HG03135 (cell line): Measurements from ENCODE around the gene PFKFB2.

Source experiments
- ATAC-seq: cut with Tn5 transposase; IDR thresholded peaks from one replicate; pipeline ENCODE4 v1.9.1; 2021; ENCODE audit warnings: mild to moderate bottlenecking, moderate library complexity; ENCODE audit not compliant: unreplicated experiment

PFKFB2 gene

GRCh38 chr1:207088161-207088560 lies 35.1 kb downstream of the PFKFB2 start:
- no peak for ATAC-seq

DNA sequence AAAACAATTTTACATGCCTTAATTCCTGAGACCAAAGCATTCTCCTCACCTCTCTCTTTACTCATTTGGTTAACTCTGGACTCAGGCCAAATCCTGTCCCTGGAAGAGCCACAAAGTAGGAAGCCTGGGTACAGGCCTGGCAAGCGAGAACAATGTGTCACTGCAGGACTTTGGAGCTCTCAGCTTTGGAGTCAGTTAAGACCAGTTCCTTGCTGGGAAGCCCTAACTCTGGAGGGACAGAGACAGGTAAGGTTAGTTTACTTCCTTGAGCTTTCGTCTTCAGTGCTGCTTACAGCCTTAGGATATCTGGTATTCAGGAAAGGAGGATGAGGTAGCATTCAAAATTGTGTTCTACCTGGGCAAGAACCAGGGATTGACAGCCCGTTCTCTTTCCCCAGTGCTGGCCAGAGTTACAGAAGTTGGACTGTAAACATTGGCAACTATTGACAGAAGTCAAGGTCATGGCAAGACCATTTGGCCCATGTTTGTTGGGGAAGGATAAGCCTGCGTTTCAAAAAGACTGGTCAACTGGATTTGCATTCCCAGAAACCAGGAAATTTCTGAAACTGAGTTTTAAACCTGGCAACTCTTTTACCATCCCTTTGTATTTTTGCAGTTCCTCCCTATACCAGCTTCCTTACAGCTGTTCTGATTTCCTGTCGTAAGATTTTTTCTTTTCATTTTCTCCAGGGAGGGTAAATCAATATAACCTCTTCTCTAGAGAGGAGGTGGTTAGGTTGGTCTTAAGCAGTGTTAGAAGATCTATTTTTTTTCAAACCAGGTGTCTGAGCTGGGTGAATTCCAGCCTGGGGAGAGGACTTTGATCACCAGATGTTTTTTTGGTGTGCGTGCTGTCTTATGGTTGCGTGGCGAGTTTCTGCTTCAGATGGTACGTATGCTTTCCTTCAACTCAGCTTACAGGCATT lies 35.9 kb downstream of the PFKFB2 start, which contains the start of gene C4BPB:
C4BPB (plus strand) TSS at position 160 of the 926 bp plus-strand sequence; CDS start at position 832, 672 bp downstream.
- ATAC-seq = no peak

DNA sequence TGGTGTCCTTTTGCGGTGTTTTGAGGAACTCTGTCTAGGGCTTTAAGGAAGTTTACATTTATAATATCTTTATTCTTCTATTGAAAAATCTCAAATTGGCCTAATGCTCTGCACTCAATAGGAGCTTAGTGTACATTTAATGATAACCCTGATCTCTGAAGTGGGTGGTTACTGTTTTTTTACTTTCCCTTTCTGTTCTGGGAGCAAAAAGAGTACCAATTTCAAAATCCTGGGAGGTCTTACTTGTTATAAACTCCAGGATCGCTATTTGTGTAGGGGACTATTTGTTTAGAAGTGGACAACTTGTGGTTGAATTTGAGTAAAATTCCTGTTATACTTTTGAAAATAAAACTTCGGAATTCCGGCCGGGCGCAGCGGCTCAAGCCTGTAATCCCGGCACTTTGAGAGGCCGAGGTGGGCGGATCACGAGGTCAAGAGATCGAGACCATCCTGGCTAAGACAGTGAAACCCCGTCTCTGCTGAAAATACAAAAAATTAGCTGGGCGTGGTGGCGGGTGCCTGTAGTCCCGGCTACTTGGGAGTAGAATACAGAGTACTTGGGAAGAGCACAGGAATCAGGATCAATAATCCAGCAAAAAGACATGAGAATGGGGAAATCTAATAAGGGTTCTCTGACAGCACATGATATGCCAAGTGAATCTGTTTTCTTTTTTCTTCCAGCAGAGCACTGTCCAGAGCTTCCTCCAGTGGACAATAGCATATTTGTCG lies 36.7 kb downstream of the PFKFB2 start:
- ATAC-seq = no peak

DNA sequence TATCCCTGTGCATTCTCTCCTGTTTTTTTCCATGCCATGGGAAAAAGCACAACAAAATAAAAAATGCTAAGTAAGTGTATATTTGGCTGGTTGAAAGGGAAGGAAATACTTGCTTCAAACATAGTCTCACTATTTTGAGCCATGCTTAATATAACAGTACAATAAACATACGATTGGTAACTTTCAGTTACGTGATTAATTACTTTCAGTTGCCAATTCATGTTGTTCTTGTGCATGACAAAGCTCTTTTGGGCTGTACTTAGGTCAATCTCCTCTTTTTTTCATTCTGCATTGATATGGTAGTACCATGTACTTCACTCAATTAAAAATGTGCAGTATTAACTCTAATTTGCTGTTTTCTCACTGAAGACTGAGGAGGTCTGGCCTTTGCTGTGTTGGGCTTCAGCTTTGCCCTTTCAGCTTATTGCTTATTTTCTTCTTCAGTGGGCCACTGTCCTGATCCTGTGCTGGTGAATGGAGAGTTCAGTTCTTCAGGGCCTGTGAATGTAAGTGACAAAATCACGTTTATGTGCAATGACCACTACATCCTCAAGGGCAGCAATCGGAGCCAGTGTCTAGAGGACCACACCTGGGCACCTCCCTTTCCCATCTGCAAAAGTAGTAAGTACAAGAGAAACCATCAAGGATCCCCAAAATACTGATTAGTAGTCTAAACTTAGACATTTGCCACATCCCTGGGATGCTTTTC lies 38.3 kb downstream of the PFKFB2 start:
- no peak for ATAC-seq

DNA sequence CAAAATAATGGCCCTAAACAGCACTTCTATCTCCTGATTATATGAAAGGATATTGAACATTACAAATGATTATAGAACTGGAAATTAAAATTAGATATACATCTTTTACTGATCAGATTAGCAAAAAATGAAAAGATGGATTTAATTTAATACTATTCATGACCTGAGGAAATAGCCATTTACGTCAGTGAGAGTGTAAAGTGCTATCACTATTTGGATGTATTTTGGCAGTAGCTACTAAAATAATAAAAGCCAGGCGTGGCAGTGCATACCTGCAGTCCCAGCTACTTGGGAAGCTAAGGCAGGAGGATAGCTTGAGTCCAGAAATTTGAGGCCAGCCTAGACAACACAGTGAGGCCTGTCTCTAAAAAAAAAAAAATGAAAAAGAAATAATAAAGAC lies 40.9 kb downstream of the PFKFB2 start:
- no peak for ATAC-seq

- no peak for ATAC-seq
Observed at GRCh38 chr1:207097871-207098324, 44.8 kb downstream of the PFKFB2 start.

DNA sequence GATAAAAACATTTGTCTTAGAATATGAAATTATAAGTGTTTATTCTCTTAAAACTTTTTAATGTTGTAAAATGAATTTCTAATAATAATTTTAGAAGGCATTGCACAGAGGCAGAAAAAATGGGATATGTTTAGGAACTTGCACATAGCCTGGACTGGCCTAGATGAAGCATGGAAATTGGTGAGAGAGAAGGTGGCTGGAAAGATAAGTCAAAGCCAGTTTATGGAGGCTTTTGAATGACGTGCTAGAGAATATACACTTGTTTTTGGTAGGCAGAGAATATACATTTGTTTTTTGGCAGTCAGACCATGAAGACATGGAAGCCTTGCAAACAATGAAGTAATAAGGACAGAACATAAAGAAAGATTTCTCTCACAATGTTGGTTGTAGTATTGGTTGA lies 48.6 kb downstream of the PFKFB2 start:
- no peak for ATAC-seq

DNA sequence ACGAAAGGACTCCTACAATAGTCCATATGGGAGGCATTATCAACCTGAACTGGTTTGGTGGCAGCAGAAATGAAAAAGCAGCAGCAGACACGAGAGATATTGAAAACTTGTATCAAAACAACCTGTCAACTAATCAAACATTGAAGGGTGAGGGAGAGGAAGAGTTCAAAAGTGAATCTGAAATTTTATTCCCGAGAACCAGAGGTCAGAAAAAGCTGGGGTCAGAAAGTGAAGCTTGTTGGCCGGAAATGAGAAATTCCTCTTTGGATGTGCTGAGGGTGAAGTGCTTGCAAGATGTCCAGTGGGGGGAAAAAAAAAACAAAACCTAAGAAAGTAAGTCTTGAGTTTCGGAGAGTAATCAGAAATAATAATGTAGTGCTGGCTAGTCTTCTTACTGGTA lies 49.1 kb downstream of the PFKFB2 start:
- no peak for ATAC-seq

- no peak for ATAC-seq
Observed at GRCh38 chr1:207102659-207103058, 49.6 kb downstream of the PFKFB2 start.

- no peak for ATAC-seq
Observed at GRCh38 chr1:207103892-207104373, 50.9 kb downstream of the PFKFB2 start, which contains the start of gene C4BPA. Gene C4BPA, plus strand, starts transcription at chr1:207104233. Its CDS starts 8,793 bp downstream, at chr1:207113026.

GRCh38 chr1:207109004-207109403 lies 55.9 kb downstream of the PFKFB2 start:
- ATAC-seq = no peak

DNA sequence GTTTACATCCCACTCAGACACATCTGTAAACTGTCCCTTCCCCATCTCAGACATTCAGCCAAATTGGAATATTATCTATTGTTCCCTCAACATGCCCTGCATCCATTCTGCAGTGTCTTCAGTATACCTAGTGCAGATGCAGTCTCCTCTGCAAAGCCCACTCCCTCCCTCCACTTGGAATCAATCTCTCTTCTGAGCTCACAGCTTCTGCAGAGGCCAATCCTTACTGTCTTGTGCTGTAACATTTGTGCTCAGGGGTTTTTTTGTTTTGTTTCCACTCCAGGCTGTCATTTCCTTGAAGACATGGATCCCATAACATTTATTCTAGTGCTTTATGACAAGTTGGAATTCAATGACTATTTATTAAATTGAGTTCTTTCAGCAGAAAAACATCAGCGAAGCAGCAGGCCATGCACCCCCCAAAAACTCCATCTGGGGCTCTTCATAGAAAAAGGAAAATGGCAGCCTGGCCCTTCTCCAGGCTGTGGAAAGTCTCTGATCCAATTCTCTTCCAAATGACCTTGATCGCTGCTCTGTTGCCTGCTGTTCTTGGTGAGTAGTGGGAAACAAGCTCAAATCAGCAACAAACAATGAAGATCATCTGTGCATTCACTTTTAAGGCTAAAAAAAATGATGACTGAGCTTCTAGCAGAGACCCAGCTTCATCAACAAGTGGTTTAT lies 59.7 kb downstream of the PFKFB2 start:
- no peak for ATAC-seq

DNA sequence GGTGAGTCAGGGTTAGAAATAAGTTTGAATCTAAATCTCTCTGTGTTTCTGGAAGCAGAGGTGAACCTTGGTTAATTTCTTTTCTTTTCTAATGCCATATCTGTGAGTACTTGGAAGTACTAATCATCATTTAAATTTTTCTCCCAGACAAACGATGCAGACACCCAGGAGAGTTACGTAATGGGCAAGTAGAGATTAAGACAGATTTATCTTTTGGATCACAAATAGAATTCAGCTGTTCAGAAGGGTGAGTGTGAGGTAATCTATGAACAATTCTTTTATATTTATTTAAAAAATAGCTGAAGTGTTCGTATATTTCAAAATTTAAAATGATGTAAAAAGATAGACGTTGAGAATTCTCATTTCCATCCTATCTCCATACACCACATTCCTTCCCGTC lies 62.2 kb downstream of the PFKFB2 start:
- no peak for ATAC-seq

DNA sequence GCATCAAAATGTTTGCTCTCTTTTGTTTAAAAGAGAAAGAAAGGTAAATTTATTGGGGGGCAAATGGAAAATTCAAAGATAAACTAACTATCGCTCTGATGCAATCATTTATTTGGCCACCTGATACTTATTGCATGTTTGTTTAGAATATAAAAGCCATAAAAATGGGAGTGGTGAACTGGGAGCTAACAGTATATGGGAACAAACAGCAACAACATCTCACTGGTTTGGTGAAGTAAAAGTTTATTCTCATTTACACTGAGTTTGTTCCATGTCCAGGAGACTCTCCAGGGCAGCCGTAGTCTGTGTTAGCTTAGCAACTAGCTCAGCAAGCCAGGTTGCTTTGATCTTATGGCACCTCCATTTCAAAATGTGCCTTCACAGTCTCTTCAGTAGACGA lies 71.3 kb downstream of the PFKFB2 start:
- no peak for ATAC-seq

- ATAC-seq = no peak
Observed at GRCh38 chr1:207128336-207128921, 75.4 kb downstream of the PFKFB2 start.

DNA sequence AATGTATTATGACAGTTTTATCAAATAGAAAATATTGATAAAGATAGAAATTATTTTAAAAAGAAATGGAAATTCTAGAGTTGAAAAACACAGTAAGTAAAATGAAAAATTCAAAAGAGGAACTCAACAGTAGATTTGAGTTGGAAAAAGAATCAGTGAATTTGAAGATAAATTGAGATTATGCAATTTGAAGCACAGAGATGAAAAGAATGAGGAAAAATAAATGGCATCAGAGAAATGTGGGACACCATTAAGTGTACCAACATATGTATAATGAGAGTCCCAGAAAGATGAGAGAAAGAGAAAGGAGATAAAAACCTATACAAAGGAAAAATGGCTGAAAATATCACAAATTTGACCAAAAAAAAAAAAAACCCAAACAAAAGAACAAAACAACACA lies 76.0 kb downstream of the PFKFB2 start:
- no peak for ATAC-seq
